ENCODE measurements around the gene VMAC. TPM values are rescaled to one million over a fixed set of nuclear protein-coding genes. Genes with fewer than 3 reads are reported as not detected.
A peak's percentile ranks its signal among the peaks of the same experiment; 100 is the strongest.

VMAC gene
- total and polyA plus RNA-seq, 2 of the 13 experiments (the other 11 are each of a cell fraction or from before 2014, with no cell fraction given), result 2.4 TPM

DNA sequence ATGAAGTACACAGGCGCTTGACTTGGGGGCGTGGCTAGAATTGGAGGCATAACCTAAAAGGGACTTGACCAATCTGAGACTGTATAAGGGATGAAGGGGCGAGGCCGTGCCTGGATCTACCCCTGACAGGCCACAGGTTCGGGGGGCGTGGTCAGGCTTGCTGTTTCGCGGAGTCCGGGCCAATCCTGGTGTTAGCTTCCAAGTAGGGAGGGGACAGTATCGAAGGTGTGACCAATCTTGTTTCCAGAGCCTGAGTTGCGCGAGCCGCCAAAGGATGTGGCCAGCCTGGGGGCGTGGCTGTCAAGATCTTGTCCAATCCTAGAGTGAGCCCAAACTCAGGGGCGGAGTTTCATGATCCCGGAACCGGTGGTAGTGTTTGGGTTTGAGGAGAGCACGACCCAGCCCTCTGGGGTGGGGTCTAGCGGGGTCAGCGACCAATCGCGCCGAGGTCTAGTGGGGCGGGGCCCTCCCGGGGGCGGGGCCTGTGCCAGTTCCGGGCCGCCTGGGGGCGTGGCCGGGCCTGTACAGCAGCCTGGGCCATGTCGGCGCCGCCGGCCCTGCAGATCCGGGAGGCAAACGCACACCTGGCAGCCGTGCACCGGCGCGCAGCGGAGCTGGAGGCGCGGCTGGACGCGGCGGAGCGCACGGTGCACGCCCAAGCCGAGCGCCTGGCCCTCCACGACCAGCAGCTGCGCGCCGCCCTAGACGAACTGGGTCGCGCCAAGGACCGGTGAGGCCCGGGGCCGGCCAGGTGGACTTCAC is at the start of gene VMAC (continued):
- TF ChIP-seq, protein P1, sequence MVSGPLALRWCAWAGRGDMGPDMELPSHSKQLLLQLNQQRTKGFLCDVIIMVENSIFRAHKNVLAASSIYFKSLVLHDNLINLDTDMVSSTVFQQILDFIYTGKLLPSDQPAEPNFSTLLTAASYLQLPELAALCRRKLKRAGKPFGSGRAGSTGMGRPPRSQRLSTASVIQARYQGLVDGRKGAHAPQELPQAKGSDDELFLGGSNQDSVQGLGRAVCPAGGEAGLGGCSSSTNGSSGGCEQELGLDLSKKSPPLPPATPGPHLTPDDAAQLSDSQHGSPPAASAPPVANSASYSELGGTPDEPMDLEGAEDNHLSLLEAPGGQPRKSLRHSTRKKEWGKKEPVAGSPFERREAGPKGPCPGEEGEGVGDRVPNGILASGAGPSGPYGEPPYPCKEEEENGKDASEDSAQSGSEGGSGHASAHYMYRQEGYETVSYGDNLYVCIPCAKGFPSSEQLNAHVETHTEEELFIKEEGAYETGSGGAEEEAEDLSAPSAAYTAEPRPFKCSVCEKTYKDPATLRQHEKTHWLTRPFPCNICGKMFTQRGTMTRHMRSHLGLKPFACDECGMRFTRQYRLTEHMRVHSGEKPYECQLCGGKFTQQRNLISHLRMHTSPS (CRISPR knock-in tag; IDR thresholded peaks at IDR 0.05; ENCODE audit: low read depth), result no peak
- TF ChIP-seq, protein P2, sequence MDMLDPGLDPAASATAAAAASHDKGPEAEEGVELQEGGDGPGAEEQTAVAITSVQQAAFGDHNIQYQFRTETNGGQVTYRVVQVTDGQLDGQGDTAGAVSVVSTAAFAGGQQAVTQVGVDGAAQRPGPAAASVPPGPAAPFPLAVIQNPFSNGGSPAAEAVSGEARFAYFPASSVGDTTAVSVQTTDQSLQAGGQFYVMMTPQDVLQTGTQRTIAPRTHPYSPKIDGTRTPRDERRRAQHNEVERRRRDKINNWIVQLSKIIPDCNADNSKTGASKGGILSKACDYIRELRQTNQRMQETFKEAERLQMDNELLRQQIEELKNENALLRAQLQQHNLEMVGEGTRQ (IDR thresholded peaks at IDR 0.05; ENCODE audit: low read depth, low read length), result no peak
- TF ChIP-seq, protein P2 (CRISPR knock-in tag; IDR thresholded peaks at IDR 0.05; ENCODE audit: borderline replicate concordance), result no peak
- TF ChIP-seq PTBP1 (IDR thresholded peaks at IDR 0.05; ENCODE audit: low read depth, low read length, poor library complexity, severe bottlenecking), result no peak
- no peak for TF ChIP-seq ZNF101 (CRISPR knock-in tag; IDR thresholded peaks at IDR 0.05; ENCODE audit: borderline replicate concordance, low read depth)
- TF ChIP-seq, protein P3, sequence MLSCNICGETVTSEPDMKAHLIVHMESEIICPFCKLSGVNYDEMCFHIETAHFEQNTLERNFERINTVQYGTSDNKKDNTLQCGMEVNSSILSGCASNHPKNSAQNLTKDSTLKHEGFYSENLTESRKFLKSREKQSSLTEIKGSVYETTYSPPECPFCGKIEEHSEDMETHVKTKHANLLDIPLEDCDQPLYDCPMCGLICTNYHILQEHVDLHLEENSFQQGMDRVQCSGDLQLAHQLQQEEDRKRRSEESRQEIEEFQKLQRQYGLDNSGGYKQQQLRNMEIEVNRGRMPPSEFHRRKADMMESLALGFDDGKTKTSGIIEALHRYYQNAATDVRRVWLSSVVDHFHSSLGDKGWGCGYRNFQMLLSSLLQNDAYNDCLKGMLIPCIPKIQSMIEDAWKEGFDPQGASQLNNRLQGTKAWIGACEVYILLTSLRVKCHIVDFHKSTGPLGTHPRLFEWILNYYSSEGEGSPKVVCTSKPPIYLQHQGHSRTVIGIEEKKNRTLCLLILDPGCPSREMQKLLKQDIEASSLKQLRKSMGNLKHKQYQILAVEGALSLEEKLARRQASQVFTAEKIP (CRISPR knock-in tag; IDR thresholded peaks at IDR 0.05; ENCODE audit: borderline replicate concordance), result no peak
- no peak for TF ChIP-seq EP300 (IDR thresholded peaks at IDR 0.05; ENCODE audit: low read depth in 2 of 2, low read length in 2 of 2)
- no peak for TF ChIP-seq EP300 (CRISPR knock-in tag; IDR thresholded peaks at IDR 0.05; ENCODE audit: borderline replicate concordance)
- TF ChIP-seq, protein P4, sequence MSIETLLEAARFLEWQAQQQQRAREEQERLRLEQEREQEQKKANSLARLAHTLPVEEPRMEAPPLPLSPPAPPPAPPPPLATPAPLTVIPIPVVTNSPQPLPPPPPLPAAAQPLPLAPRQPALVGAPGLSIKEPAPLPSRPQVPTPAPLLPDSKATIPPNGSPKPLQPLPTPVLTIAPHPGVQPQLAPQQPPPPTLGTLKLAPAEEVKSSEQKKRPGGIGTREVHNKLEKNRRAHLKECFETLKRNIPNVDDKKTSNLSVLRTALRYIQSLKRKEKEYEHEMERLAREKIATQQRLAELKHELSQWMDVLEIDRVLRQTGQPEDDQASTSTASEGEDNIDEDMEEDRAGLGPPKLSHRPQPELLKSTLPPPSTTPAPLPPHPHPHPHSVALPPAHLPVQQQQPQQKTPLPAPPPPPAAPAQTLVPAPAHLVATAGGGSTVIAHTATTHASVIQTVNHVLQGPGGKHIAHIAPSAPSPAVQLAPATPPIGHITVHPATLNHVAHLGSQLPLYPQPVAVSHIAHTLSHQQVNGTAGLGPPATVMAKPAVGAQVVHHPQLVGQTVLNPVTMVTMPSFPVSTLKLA (IDR thresholded peaks at IDR 0.05), result peak; percentile 43
- TF ChIP-seq NCOR1 (IDR thresholded peaks at IDR 0.05; ENCODE audit: borderline replicate concordance, low read length), result no peak
- TF ChIP-seq SPEN (CRISPR knock-in tag; IDR thresholded peaks at IDR 0.05; ENCODE audit: low read depth), result peak; percentile 77
- 0 out of 2 replicates have a peak, but pooled peaks have one; percentile 55 for TF ChIP-seq ZNF160 (CRISPR knock-in tag; IDR thresholded peaks at IDR 0.05)
- TF ChIP-seq ZNF644 (CRISPR knock-in tag; IDR thresholded peaks at IDR 0.05; ENCODE audit: low read depth), result no peak
- TF ChIP-seq, protein P5, sequence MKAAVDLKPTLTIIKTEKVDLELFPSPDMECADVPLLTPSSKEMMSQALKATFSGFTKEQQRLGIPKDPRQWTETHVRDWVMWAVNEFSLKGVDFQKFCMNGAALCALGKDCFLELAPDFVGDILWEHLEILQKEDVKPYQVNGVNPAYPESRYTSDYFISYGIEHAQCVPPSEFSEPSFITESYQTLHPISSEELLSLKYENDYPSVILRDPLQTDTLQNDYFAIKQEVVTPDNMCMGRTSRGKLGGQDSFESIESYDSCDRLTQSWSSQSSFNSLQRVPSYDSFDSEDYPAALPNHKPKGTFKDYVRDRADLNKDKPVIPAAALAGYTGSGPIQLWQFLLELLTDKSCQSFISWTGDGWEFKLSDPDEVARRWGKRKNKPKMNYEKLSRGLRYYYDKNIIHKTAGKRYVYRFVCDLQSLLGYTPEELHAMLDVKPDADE (CRISPR knock-in tag; IDR thresholded peaks at IDR 0.05), result 0 out of 2 replicates have a peak, but pooled peaks have one; percentile 12
- TF ChIP-seq ZNF382 (CRISPR knock-in tag; IDR thresholded peaks at IDR 0.05; ENCODE audit: borderline replicate concordance), result no peak
- TF ChIP-seq SOX5 (CRISPR knock-in tag; IDR thresholded peaks at IDR 0.05; ENCODE audit: borderline replicate concordance), result no peak
- TF ChIP-seq CEBPG (CRISPR knock-in tag; IDR thresholded peaks at IDR 0.05), result no peak
- peak; percentile 42 for TF ChIP-seq HNRNPLL (IDR thresholded peaks at IDR 0.05; ENCODE audit: low read depth, low read length, poor library complexity, severe bottlenecking)
